KG1 (cell line): ENCODE results near the gene SCAF11.

Source experiments
- DNase-seq: peaks from one replicate; lab custom pipeline; 2025; lab: John Stamatoyannopoulos, UW

SCAF11 gene

GRCh38 chr12:45913631-45914030 is 76.7 kb downstream of the SCAF11 start:
- no peak for DNase-seq

- DNase-seq = no peak
These were observed 77.6 kb downstream of the SCAF11 start for GRCh38 chr12:45912774-45913173.

DNA sequence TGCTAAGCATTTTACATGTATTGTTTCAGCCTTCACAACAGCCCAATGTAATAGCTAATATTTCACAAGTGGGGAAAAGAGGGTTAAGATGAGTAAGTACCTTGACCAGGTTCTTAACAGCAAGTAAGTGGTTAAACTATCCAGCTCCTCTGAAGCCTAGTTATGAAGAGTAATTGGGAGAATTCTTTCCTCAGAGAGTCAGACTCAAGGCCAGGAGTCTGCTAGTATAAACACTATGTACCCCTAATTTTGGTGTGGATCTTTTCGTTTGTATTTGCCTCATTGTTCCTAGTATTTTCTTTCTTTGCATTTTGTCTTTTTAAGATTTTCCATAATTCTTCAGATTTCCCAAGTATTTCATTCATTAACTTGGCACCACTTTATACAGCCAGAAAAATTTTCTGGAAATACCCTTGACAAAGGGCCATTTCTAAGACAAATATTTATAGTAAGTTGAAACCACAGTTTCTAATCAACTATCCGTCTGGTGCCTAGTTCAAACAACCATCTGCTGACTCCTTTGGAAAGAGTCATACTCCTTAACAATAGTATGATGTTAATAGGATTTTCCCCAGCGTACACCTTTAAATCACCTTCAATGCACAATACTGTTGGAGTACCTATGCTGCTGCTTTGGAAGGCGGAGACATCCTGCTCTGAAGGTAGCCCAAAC is 81.2 kb downstream of the SCAF11 start:
- no peak for DNase-seq

DNA sequence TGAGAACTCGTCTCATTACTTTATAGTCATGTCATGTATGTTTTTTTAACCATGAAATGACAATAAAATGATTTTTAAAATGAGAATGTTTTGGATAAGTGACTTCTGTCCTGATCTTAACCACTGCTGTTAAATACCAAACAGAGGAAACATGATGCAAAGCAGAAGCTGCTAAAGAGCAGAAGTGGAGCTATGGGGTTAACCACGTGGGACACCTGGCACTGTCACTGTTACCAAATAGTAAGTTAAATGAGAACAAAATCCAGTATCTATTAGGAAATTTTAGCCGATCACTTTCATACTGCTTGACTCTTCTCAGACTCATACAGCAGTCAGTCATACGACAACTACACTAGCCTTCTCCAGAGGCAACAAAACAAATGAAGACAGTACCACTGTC is 82.4 kb downstream of the SCAF11 start:
- no peak for DNase-seq

GRCh38 chr12:45898094-45898493 is 92.3 kb downstream of the SCAF11 start:
- DNase-seq = no peak

DNA sequence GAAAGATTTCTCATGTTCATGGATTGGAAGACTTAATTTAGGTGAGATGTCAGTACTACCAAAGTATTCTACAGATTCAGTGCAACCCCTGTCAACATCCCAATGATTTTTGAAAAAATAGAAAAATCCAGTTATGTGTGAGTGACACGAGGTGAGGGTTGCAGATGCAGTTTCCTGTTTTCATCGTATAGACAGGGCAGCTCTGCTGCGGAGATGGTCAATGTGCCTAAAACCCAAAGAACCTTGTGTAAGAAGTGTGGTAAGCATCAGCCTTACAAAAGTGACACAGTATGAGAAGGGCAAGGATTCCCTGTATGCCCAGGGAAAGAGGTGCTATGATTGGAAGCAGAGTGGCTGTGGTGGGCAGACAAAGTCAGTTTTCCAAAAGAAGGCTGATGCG is 94.4 kb downstream of the SCAF11 start:
- DNase-seq = no peak

- DNase-seq = no peak
These were observed 97.1 kb downstream of the SCAF11 start for GRCh38 chr12:45893240-45893639.

DNA sequence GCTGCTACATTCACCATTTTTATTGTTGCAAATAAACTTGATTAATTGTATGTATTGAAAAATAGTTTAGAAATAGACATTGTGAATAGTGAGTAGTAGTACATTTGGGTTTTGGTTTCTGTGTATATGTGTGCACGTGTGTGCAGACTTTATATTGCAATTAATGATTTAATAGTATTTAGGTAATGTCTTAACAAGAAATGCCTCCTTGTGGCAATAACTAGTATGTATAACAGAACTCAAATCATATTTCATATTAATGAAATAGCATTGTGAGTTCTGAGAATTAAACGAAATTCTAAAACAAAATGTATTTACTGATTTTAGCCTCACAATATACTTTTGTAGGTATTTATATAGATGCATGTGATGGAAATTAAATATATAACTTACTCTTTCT is 100.1 kb downstream of the SCAF11 start:
- no peak for DNase-seq

GRCh38 chr12:45887544-45887943 is 102.8 kb downstream of the SCAF11 start:
- no peak for DNase-seq

DNA sequence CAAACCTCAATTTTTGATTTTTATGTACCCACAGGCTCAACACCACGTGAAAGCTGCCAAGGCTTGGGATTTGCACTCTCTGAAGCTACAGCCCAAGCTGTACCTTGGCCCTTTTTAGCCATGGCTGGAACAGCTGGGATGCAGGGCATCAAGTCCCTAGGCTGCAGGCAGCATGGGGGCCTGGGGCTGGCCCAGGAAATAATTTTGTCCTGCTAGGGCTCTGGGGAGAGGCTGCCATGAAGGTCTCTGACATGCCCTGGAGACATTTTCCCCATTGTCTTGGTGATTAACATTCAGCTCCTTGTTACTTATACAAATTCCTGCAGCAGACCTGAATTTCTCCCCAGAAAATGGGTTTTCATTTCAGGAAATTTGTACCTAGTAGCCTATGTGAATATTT is 103.7 kb downstream of the SCAF11 start:
- DNase-seq = no peak

DNA sequence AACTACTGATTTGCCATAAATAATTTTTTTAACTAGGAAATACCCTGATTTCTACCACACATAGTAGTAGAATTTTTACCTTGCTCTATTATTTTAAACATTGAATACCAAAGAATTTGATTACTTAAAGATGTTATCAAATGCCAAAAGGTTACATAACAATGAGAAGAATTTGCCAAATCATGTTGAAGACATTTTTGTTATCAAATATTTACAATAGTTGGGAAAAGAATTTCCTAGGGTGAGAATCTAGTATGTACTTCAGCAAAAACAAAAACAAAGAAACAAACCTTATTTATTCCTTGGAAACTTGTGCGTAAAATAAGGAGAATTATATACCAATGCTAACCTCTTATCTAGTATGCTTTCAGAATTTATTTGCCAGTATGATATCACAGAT is 107.2 kb downstream of the SCAF11 start:
- no peak for DNase-seq

DNA sequence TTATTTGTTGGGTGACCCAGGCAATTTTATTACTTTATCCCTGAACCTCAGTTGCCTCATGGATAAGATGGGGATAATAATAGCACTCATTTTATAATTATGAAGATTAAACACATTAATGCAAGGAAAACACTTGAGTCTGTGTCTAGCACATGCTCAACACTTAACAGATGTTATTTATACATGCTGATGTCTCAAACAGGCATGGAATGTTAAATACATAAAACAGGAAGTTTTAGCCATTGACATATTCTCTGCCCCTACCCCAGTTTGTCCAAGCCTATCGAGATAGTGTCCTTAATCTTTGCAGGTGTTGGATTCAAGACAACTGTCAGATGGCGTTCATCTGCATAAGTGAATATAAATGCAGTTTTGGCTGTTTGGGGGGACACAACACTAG is 109.8 kb downstream of the SCAF11 start:
- no peak for DNase-seq

- DNase-seq = no peak
These were observed 110.9 kb downstream of the SCAF11 start for GRCh38 chr12:45879363-45879895.

GRCh38 chr12:45878630-45879255 is 111.6 kb downstream of the SCAF11 start:
- DNase-seq = no peak

DNA sequence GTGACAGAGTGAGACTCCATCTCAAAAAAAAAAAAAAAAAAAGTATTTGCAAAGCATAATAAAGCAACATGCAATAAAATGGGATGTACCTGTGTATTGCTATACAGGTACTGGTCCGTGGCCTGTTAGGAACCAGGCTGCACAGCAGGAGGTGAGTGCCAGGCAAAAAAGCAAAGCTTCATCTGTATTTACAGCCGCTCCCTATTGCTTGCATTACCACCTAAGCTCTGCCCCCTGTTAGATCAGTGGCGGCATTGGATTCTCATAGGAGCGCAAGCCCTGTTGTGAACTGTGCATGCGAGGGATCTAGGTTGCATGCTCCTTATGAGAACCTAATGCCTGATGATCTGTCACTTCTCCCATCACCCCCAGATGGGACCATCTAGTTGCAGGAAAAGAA is 113.3 kb downstream of the SCAF11 start:
- DNase-seq = no peak

GRCh38 chr12:45872446-45872845 is 117.9 kb downstream of the SCAF11 start:
- no peak for DNase-seq
